Non-pigmented ciliary epithelial cell (primary cell): ENCODE results near the gene NOS1AP.
A peak's percentile ranks its signal among the peaks of the same experiment; 100 is the strongest.

Experiments
- DNase-seq: peaks from one replicate; pipeline ENCODE4 v3.0.0-alpha.2; 2010; ENCODE audit warnings: low read depth

Gene NOS1AP

GRCh38 chr1:162300057-162300917 is 230.8 kb downstream of the NOS1AP start:
- no peak for DNase-seq

- no peak for DNase-seq
These were observed 232.2 kb downstream of the NOS1AP start for GRCh38 chr1:162301696-162302095.

- DNase-seq, result no peak
These were observed 233.0 kb downstream of the NOS1AP start for GRCh38 chr1:162302306-162303003.

GRCh38 chr1:162303004-162303344 is 233.5 kb downstream of the NOS1AP start:
- DNase-seq, result peak; percentile 68

GRCh38 chr1:162304736-162305135 is 235.2 kb downstream of the NOS1AP start:
- no peak for DNase-seq

- no peak for DNase-seq
These were observed 236.5 kb downstream of the NOS1AP start for GRCh38 chr1:162305969-162306368.

- DNase-seq, result no peak
These were observed 240.8 kb downstream of the NOS1AP start for GRCh38 chr1:162310337-162310736.

- no peak for DNase-seq
These were observed 244.7 kb downstream of the NOS1AP start for GRCh38 chr1:162314206-162314605.

GRCh38 chr1:162315673-162316072 is 246.2 kb downstream of the NOS1AP start:
- DNase-seq, result no peak

GRCh38 chr1:162316187-162316586 is 246.7 kb downstream of the NOS1AP start:
- no peak for DNase-seq

GRCh38 chr1:162317621-162318020 is 248.1 kb downstream of the NOS1AP start:
- DNase-seq, result no peak

- DNase-seq, result peak; percentile 48
These were observed 250.1 kb downstream of the NOS1AP start for GRCh38 chr1:162319493-162320175.

- DNase-seq, result no peak
These were observed 252.4 kb downstream of the NOS1AP start for GRCh38 chr1:162321809-162322422.

GRCh38 chr1:162323023-162323422 is 253.5 kb downstream of the NOS1AP start:
- DNase-seq, result no peak

GRCh38 chr1:162324396-162324795 is 254.9 kb downstream of the NOS1AP start:
- no peak for DNase-seq

GRCh38 chr1:162326559-162326958 is 257.1 kb downstream of the NOS1AP start:
- no peak for DNase-seq

- DNase-seq, result no peak
These were observed 257.8 kb downstream of the NOS1AP start for GRCh38 chr1:162327144-162327787.

GRCh38 chr1:162327788-162328165 is 258.3 kb downstream of the NOS1AP start:
- no peak for DNase-seq

GRCh38 chr1:162328512-162328911 is 259.0 kb downstream of the NOS1AP start:
- no peak for DNase-seq

- DNase-seq, result no peak
These were observed 260.3 kb downstream of the NOS1AP start for GRCh38 chr1:162329826-162330225.

- no peak for DNase-seq
These were observed 264.5 kb downstream of the NOS1AP start for GRCh38 chr1:162333991-162334390.

GRCh38 chr1:162335126-162335525 is 265.6 kb downstream of the NOS1AP start:
- no peak for DNase-seq
